Endothelial cell of coronary artery (primary cell): ENCODE data around the gene SPRR2A. TPM values are rescaled to one million over a fixed set of nuclear protein-coding genes. Genes with fewer than 3 reads are reported as not detected.

Experiments
- total RNA-seq: library from RNA; depleted of rRNA; stranded (reverse); fragments of >200 nt; gene quantifications from 2 replicates; pipeline ENCODE4 v1.2.3, GENCODE V29; 2014

The SPRR2A gene
- not detected in 2 replicates for total RNA-seq

GRCh38 chr1:153057375-153057774, at the start of gene SPRR2A:
TSS of gene SPRR2A (minus strand) at chr1:153057512. CDS start at chr1:153056735, 777 bp downstream.

GRCh38 chr1:153094426-153094825, 37.1 kb upstream of the SPRR2A start, which contains the start of gene SPRR2E:
TSS of gene SPRR2E (minus strand) at chr1:153094526. CDS start at chr1:153093751, 775 bp downstream.

GRCh38 chr1:153071511-153071910, 14.2 kb upstream of the SPRR2A start, which contains the start of gene SPRR2B:
TSS of gene SPRR2B (minus strand) at chr1:153071611. CDS start at chr1:153070839, 772 bp downstream.

GRCh38 chr1:153040950-153041631, 16.2 kb downstream of the SPRR2A start, which contains the start of gene SPRR2D:
TSS of gene SPRR2D (minus strand) at chr1:153041120. CDS start at chr1:153040346, 774 bp downstream.

GRCh38 chr1:153030895-153031294, 26.4 kb downstream of the SPRR2A start, which contains the start of gene SPRR1B:
TSS of gene SPRR1B (plus strand) at chr1:153031203. CDS start at chr1:153032346, 1,143 bp downstream.

Other genes with a start within 250 kb of the SPRR2A start
- not detected in 2 replicates for gene LCE1B, start 245.5 kb downstream of the SPRR2A start, total RNA-seq
- gene LCE1A, start 230.0 kb downstream of the SPRR2A start, total RNA-seq, result not detected in 2 replicates
- gene LCE6A, start 214.7 kb downstream of the SPRR2A start, total RNA-seq, result not detected in 2 replicates
- not detected in 2 replicates for gene LCE7A, start 197.5 kb downstream of the SPRR2A start, total RNA-seq
- gene SMCP, start 179.2 kb downstream of the SPRR2A start, total RNA-seq, result not detected in 2 replicates
- not detected in 2 replicates for gene IVL, start 149.0 kb downstream of the SPRR2A start, total RNA-seq
- not detected in 2 replicates for gene SPRR5, start 110.3 kb downstream of the SPRR2A start, total RNA-seq
- gene SPRR4, start 86.9 kb downstream of the SPRR2A start, total RNA-seq, result not detected in 2 replicates
- gene SPRR1A, start 73.4 kb downstream of the SPRR2A start, total RNA-seq, result not detected in 2 replicates
- not detected in 2 replicates for gene SPRR3, start 55.8 kb downstream of the SPRR2A start, total RNA-seq
- not detected in 2 replicates for gene SPRR1B, start 26.3 kb downstream of the SPRR2A start, total RNA-seq
- not detected in 2 replicates for gene SPRR2D, start 16.4 kb downstream of the SPRR2A start, total RNA-seq
- not detected in 2 replicates for gene SPRR2B, start 14.1 kb upstream of the SPRR2A start, total RNA-seq
- not detected in 2 replicates for gene SPRR2E, start 37.0 kb upstream of the SPRR2A start, total RNA-seq
- not detected in 2 replicates for gene SPRR2F, start 56.0 kb upstream of the SPRR2A start, total RNA-seq
- not detected in 2 replicates for gene SPRR2G, start 93.4 kb upstream of the SPRR2A start, total RNA-seq
- gene LELP1, start 145.9 kb upstream of the SPRR2A start, total RNA-seq, result not detected in 2 replicates
- not detected in 2 replicates for gene PRR9, start 160.1 kb upstream of the SPRR2A start, total RNA-seq
- not detected in 2 replicates for gene LORICRIN, start 202.2 kb upstream of the SPRR2A start, total RNA-seq